ENCODE data around the gene RSKR.
"Not testable (repeated sequence)": the region's sequence is repeated elsewhere in the genome, so short reads cannot be mapped to it uniquely, and the experiment has no call there.

The RSKR gene

GRCh38 chr17:28613931-28614381, at the start of gene RSKR:
RSKR (minus strand) TSS chr17:28614185; CDS start chr17:28614161, 24 bp downstream.
- DNase-seq: no peak

GRCh38 chr17:28663723-28664122, 49.7 kb upstream of the RSKR start:
- no peak for DNase-seq

DNA sequence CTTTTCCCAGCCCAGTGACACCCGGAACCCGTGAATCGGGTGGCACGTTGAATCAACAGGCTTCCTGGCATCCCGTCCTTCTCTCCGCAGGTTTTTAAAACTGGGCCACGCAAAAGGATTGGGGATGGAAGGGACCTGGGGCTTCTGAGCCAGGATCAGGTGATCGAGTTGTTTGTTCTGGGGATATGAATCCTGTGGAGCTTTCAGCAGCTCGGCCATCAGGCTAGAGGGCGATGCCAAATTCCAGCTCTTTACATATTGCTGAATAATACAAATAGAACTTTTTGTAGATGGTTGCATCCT, 48.5 kb upstream of the RSKR start:
- DNase-seq: no peak

DNA sequence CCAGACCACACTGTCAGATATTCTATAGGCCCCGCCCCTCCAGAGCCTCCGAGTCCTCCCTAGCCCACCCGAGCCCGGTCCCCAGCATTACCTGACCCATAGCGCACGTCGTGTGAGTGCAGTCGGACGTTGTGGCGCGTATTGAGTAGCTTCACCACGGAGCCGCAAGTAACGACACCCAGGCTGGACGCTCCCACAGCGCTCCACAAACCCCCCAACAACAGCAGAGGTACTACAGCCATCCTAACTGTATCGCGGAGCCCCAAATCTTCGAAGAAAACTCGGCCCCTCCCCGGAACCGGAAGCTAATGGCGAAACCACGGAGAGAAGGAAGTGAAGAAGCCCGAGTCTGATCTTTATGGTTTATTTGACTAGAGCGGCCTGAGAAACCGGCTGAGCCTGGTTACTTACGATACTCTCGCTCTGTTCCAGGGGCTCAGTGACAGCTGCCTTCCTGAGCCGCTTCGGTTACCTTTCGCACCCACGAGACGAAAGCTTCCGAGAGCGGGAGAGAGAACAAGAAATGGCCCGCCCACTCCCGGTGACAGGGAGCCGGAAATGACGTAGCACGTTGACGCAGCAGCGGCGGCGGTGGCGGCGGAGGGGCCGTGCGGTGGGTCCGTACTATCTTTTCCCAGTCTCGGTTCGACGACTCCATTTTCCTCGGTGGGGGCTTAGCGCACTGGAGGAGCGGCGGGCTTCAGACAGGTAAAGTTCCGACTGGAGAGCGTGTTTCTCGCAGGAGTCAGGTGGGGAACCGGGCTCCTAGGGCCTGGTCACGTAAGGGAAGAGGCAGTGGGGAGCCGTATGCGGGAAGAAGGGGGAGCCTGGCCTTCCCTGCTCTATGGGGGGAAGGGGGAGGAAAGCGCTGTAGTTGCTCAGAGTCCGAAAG, 47.9 kb upstream of the RSKR start, which contains the start of the genes SDF2 and SUPT6H:
SDF2 (minus strand) TSS at position 272 of the 892 bp plus-strand sequence; CDS start at position 242, 30 bp downstream.
SUPT6H (plus strand) TSS at position 571 of the 892 bp plus-strand sequence. CDS start 11,197 bp downstream, outside the sequence.
- DNase-seq: peak; percentile 95

DNA sequence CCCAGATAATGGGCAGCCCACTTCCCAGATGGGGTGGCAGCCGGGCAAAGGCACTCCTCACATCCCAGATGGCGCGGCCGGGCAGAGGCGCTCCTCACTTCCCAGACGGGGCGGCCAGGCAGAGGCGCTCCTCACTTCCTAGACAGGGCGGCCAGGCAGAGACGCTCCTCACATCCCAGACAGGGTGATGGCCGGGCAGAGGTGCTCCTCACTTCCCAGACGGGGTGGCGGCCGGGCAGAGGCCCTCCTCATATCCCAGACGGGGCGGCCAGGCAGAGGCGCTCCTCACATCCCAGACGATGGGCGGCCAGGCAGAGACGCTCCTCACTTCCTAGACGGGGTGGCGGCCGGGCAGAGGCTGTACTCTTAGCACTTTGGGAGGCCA, 45.5 kb upstream of the RSKR start:
- DNase-seq: not testable (repeated sequence)

DNA sequence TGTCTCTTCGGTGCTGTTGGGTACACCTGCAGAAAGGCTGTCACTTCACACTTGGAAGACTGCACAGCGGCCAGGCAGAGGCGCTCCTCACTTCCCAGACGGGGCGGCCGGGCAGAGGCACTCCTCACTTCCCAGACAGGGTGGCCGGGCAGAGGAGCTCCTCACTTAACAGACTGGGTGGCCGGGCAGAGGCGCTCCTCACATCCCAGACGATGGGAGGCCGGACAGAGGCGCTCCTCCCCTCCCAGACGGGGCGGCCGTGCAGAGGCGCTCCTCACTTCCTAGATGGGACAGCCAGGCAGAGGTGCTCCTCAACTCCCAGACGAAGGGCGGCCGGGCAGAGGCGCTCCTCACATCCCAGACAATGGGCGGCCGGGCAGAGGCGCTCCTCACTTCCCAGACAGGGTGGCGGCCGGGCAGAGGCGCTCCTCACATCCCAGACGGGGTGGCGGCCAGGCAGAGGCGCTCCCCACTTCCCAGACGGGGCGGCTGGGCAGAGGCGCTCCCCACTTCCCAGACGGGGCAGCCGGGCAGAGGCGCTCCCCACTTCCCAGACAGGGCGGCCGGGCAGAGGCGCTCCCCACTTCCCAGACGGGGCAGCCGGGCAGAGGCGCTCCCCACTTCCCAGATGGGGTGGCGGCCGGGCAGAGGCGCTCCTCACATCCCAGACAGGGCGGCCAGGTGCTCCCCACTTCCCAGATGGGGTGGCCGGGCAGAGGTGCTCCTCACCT, 44.9 kb upstream of the RSKR start:
- DNase-seq: not testable (repeated sequence)

GRCh38 chr17:28658342-28658741, 44.4 kb upstream of the RSKR start:
- DNase-seq: not testable (repeated sequence)

DNA sequence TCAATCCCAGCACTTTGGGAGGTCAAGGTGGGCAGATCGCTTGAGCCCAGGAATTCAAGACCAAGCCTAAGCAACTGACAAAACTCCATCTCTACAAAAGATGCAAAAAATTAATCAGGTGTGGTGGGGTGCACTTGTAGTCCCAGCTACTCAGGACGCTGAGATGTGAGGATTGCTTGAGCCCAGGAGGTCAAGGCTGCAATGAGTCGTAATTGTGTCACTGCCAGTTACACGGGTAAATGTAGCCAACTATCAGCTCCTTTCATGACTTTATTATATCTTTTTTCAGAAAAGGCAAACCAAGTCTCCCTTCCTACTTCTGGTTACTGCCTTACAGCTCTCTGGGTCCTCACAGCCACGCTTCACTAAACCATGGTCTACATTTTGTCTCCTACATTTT, 43.8 kb upstream of the RSKR start:
- no peak for DNase-seq

DNA sequence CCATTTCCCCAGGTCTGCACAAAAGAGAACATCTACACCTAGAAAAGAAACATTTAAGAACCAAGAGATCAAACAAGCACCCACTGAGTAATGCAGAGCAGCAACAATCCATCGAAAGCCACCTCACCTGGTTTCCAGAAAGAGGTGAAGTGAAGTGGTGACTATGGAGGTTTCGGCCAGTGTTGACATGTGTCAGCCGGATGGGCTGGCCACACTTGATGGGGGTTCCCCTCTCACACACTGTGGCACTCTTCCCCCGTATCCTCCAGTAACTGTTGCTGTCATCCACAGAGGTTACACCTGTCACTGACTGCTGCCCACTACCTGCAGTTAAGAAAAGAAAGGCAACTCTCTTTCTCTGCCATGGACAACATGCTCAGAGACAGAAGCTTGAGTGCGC, 41.2 kb upstream of the RSKR start:
- DNase-seq: no peak

DNA sequence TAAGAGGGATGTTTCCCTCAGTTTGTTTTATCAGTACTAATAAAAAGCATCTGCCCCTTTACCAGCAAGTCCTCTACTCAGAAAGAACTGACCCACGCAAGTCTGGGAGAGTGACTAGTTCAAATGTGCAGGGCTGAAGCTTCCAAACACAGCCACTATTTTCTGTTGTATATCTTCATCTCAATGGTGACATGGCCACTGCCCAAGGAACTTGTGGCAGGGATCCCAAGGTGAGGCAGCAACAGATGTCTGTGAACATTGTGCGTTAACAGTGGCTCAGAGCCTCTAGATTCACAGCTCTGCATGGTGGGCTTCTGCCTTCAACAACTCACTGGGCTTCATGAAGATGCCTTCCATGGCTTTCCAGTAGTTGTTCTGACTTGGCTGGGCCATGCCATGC, 34.7 kb upstream of the RSKR start:
- DNase-seq: no peak

- no peak for DNase-seq
Observed at GRCh38 chr17:28646039-28646754, 32.2 kb upstream of the RSKR start.

- DNase-seq: no peak
Observed at GRCh38 chr17:28645576-28645939, 31.6 kb upstream of the RSKR start.

GRCh38 chr17:28644787-28645575, 31.0 kb upstream of the RSKR start, which contains the start of gene BLTP2:
BLTP2 (minus strand) TSS chr17:28645158; CDS start chr17:28645056, 102 bp downstream.
- DNase-seq: peak; percentile 97

DNA sequence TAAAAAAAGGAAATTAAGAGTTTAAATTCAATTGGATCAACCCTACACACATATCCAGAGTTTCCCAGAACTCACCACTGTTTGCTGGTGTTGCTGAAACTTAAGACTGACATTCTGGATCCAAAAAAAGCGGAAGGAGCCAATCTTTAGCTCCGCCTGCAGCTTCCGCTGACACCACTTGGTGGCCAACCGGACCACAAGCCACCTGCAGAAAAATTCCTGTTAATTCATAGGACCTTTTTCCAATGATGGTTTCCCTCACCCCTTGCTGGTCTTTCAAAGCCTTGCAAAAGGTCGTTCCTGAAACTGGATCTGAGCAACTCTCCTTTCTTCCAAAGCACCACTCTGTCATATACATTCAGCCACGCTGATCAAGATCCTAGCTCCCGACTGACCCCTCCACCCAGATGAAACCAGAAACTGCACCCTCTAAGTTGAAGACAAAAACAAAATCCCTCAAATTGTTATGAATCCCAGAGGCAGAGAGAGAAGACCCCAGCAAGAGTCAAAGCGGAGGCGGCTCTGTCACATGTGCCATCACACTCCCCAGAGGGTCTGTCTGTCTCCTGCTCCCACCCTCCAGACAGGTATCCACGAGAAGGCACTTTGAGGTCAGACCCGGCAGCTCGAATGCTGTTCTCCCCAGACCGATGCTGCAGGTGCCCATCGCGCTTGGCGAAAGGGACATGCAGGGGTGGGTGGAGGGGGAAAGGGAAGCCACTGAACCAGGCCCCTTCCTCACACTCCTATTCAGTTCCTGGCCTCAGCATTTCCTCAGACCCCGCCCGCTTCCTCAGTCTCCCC, 30.2 kb upstream of the RSKR start:
- DNase-seq: peak; percentile 58

GRCh38 chr17:28641579-28641978, 27.6 kb upstream of the RSKR start:
- no peak for DNase-seq

- no peak for DNase-seq
Observed at GRCh38 chr17:28635506-28635905, 21.5 kb upstream of the RSKR start.

- DNase-seq: no peak
Observed at GRCh38 chr17:28634206-28634865, 20.4 kb upstream of the RSKR start.

DNA sequence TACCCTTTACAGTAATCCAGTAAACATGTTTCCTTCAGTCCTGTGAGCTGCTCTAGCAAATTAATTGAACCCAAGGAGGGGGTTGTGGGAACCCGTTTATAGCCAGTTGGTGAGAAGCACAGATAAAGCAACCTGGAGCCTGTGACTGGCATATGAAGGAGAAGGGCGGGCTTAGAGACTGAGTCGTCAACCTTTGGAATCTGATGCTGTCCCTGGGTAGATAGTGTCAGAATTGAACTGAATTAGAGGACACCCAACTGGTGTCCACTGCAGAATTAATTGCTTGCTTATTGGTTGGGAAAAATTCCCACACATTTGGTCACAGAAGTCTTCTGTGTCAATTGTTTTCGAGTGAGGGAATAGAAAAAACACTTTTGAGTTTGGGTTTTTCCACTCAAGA, 12.8 kb upstream of the RSKR start:
- no peak for DNase-seq

- DNase-seq: no peak
Observed at GRCh38 chr17:28624148-28624547, 10.2 kb upstream of the RSKR start.

DNA sequence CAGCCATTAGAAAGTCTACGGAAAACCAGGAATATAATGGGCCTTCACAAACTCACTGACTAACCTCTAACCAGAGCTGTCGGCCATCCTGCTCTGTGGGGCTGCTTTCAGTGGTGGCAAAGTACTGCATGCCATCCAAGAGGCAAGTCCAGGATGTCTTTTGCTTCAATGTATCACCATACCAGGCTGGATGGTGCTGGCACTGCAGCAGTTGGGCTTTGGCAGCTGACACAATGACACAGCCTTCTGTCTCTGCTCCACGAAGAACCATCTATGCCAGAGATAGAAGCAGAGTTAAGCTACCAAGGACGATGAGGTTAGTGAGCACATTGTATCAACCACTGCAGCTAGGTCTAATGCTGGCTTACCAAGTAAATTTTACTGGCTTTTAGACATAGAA, 9.7 kb upstream of the RSKR start:
- DNase-seq: no peak

DNA sequence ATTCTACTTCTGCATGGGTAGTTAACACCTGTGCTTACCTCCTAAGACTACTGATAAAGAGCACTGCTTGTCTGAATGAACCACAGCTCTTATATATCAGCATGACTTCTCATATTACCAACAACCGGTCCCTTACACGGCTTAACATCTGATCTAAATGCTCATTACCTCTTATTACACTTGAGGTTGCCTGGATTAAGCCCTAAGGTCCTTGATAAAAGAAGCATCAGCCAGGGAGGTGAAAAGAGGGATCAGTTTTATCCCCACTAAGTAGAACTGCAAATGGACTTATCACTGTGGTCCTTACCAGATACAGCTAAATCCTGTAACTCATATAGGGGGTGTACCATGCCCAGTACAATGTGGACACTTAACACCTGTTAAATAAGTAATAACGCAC, 8.2 kb upstream of the RSKR start:
- DNase-seq: no peak
